ENCODE data around the gene ACY1.
A peak's percentile ranks its signal among the peaks of the same experiment; 100 is the strongest.

DNA sequence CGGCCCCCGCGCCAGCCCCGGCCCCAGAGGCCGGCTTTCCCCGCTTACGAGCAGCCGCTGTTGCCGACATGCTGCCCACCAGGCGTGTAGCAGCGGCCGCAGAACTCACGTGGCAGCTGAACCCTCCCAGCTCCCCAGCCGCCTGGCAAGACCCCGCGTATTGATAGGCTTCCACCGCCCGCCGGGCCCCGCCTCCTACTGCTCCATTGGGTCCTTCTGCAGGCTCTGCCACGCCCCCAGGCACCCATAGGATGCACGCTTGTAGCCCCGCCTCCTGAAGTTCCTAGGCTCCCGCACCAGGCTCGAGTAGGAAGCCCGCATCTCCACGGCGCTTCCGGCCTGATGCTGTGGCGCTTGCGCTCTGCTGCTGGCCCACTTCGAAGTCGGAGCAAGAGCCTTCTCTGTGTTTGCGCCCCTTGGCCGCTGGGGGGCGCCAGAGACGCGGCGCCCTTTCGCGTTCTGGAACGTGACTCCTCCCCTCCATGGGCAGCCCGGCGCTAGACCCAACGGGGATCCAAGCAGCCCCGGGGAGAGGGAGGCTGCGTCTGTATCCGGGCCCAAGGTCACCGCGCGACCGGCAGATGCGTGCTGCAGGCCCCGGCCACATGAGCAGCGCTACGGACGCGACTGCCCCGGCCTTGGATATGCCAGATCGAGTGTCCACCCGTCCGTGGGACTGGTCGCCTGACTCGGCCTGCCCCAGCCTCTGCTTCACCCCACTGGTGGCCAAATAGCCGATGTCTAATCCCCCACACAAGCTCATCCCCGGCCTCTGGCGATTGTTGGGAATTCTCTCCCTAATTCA lies 41.3 kb upstream of the ACY1 start, which contains the start of the genes PARP3 and RRP9:
- TF ChIP-seq, protein P1, sequence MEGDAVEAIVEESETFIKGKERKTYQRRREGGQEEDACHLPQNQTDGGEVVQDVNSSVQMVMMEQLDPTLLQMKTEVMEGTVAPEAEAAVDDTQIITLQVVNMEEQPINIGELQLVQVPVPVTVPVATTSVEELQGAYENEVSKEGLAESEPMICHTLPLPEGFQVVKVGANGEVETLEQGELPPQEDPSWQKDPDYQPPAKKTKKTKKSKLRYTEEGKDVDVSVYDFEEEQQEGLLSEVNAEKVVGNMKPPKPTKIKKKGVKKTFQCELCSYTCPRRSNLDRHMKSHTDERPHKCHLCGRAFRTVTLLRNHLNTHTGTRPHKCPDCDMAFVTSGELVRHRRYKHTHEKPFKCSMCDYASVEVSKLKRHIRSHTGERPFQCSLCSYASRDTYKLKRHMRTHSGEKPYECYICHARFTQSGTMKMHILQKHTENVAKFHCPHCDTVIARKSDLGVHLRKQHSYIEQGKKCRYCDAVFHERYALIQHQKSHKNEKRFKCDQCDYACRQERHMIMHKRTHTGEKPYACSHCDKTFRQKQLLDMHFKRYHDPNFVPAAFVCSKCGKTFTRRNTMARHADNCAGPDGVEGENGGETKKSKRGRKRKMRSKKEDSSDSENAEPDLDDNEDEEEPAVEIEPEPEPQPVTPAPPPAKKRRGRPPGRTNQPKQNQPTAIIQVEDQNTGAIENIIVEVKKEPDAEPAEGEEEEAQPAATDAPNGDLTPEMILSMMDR (IDR thresholded peaks at IDR 0.05; ENCODE audit: low read depth, low read length, poor library complexity, severe bottlenecking), result peak; percentile 95
- TF ChIP-seq EZH2phosphoT487 (IDR thresholded peaks at IDR 0.05; ENCODE audit: borderline replicate concordance, low read length), result no peak
